Measurements from ENCODE around the gene VIL1.

VIL1 gene

GRCh38 chr2:218406949-218407618 lies 11.8 kb upstream of the VIL1 start:
- peak; percentile 76 to 77 for DNase-seq

GRCh38 chr2:218407717-218408116 lies 11.2 kb upstream of the VIL1 start:
- no peak for DNase-seq

- no peak for DNase-seq
Measured at GRCh38 chr2:218418321-218418716, 604 bp upstream of the VIL1 start.

GRCh38 chr2:218419630-218420216 lies 800 bp downstream of the VIL1 start:
- DNase-seq = no peak

- DNase-seq = no peak
Measured at GRCh38 chr2:218421027-218421426, 2.1 kb downstream of the VIL1 start.

- DNase-seq = no peak
Measured at GRCh38 chr2:218422403-218423086, 3.6 kb downstream of the VIL1 start.

GRCh38 chr2:218423584-218423983 lies 4.7 kb downstream of the VIL1 start:
- no peak for DNase-seq

GRCh38 chr2:218425531-218425930 lies 6.6 kb downstream of the VIL1 start:
- DNase-seq = no peak

- DNase-seq = no peak
Measured at GRCh38 chr2:218427741-218428140, 8.8 kb downstream of the VIL1 start.

- no peak for DNase-seq
Measured at GRCh38 chr2:218428846-218429558, 10.1 kb downstream of the VIL1 start.

- DNase-seq = no peak
Measured at GRCh38 chr2:218429911-218430692, 11.2 kb downstream of the VIL1 start.

GRCh38 chr2:218430721-218431120 lies 11.8 kb downstream of the VIL1 start:
- DNase-seq = no peak

GRCh38 chr2:218431878-218432277 lies 13.0 kb downstream of the VIL1 start:
- DNase-seq = no peak

- DNase-seq = no peak
Measured at GRCh38 chr2:218432676-218433365, 13.9 kb downstream of the VIL1 start.

- no peak for DNase-seq
Measured at GRCh38 chr2:218434456-218434855, 15.5 kb downstream of the VIL1 start.

- DNase-seq = no peak
Measured at GRCh38 chr2:218435003-218435982, 16.4 kb downstream of the VIL1 start.

- DNase-seq = no peak
Measured at GRCh38 chr2:218436992-218437391, 18.1 kb downstream of the VIL1 start.

- no peak for DNase-seq
Measured at GRCh38 chr2:218437969-218438368, 19.0 kb downstream of the VIL1 start.

GRCh38 chr2:218438596-218438995 lies 19.7 kb downstream of the VIL1 start:
- DNase-seq = no peak

GRCh38 chr2:218444692-218445357 lies 25.9 kb downstream of the VIL1 start:
- DNase-seq = no peak

Measured in activated T-cell treated with anti-CD3 and anti-CD28 coated beads, Interleukin-2, amount 50 U/mL, for 48 hours (primary cell).